H1 (cell line): Measurements from ENCODE around the gene PCNA. TPM values are rescaled to one million over a fixed set of nuclear protein-coding genes. Genes with fewer than 3 reads are reported as not detected.

Experiments
- KDM4A ChIP-seq: IDR thresholded peaks from one replicate; pipeline ENCODE4 v1.7.1; 2012; ENCODE audit warnings: low read depth, mild to moderate bottlenecking, moderate library complexity, low read length, inconsistent platforms; ENCODE audit not compliant: severe bottlenecking
- RAD21 ChIP-seq, 2 experiments: IDR thresholded peaks in 1 of 2; conservative IDR thresholded peaks in 1 of 2; 2 replicates each; pipeline ENCODE4 v1.6.1; 2011; ENCODE audit warnings: low read depth in 2 of 2, low read length in 2 of 2, improper control_type of control experiment in 1 of 2, inconsistent platforms in 1 of 2, mild to moderate bottlenecking in 1 of 2, moderate library complexity in 1 of 2
- RBBP5 ChIP-seq: IDR thresholded peaks from 2 replicates; pipeline ENCODE4 v1.7.1; 2012; ENCODE audit warnings: low read depth, mild to moderate bottlenecking, inconsistent platforms, low read length, moderate library complexity, borderline replicate concordance
- TCF12 ChIP-seq: IDR thresholded peaks from 2 replicates; pipeline ENCODE4 v1.6.1; 2011; ENCODE audit warnings: low read depth, mild to moderate bottlenecking, low read length
- polyA plus RNA-seq, 7 experiments: library from polyadenylated mRNA; depleted of rRNA in 3 of 7; stranded (reverse) in 5 of 7; unstranded in 2 of 7; fragments of >200 nt in 5 of 7; fragments of 200-250 nt in 2 of 7; gene quantifications; 1 replicate in 5 of 7; 2 replicates in 1 of 7; 4 replicates in 1 of 7; pipeline versions ENCODE4 v1.2.1 to v1.2.3, GENCODE V29; 2011 to 2013; ENCODE audit warnings: missing spikeins in 2 of 7, mixed read lengths in 2 of 7
- total RNA-seq: library from RNA; stranded (reverse); fragmentation: NEBNext Ultra II Directional; extraction: Animal tissue kit (Norgen Biotek cat#: 25700); gene quantifications from 2 replicates; pipeline ENCODE4 v1.2.1, GENCODE V29; 2021

PCNA gene
- total and polyA plus RNA-seq, 2 of the 8 experiments (the other 6 are each of a cell fraction or from before 2014, with no cell fraction given): 290 to 737 TPM

- no peak for TF ChIP-seq RBBP5
- TF ChIP-seq TCF12: no peak
- no peak for TF ChIP-seq RAD21 (IDR thresholded peaks at IDR 0.05 in 1 of 2, conservative IDR thresholded peaks at IDR 0.05 in 1 of 2; ENCODE audit: low read depth in 2 of 2, low read length in 2 of 2)
- no peak for TF ChIP-seq KDM4A
Observed at GRCh38 chr20:5140195-5140594, 20.4 kb upstream of the PCNA start (continued).
